Panc1 (cell line): ENCODE results near the gene INSIG2. TPM values are rescaled to one million over a fixed set of nuclear protein-coding genes. Genes with fewer than 3 reads are reported as not detected.

Experiments
- ATAC-seq: fragments of 200-7000 bp; cut with Tn5 transposase; 2 replicates; pipeline ENCODE4 v1.9.1; 2020; ENCODE audit warnings: mild to moderate bottlenecking, moderate library complexity
- BruUV-seq: library from RNA; stranded (reverse); fragments of 400-500 nt; replicated peaks from 2 replicates; lab custom pipeline; 2021; lab: Mats Ljungman, UMichigan
- CTCF ChIA-PET: fragments of 300-600 bp; sonication (Branson Sonifier 250); formaldehyde crosslinking; loops from one replicate; lab custom pipeline; 2022; ENCODE audit warnings: antibody characterized with exemption; lab: Charles Lee
- POLR2A ChIA-PET: fragments of 300-600 bp; sonication (Branson Sonifier 250); formaldehyde crosslinking; loops from one replicate; lab custom pipeline; 2022; ENCODE audit warnings: antibody characterized with exemption; lab: Charles Lee
- DNase-seq: peaks from one replicate; pipeline ENCODE4 v3.0.0-alpha.2; 2010; ENCODE audit warnings: low read depth, low spot score
- H3K27ac ChIP-seq: 2 replicates; pipeline ENCODE4 v1.5.1; 2011; ENCODE audit warnings: mild to moderate bottlenecking, low read length, inconsistent platforms
- H3K27me3 ChIP-seq: fragments of 200-500 bp; sonication (Bioruptor generic); 2 replicates; pipeline ENCODE4 v1.6.0; 2014; ENCODE audit warnings: low read length, inconsistent platforms; ENCODE audit not compliant: control insufficient read depth, insufficient read depth
- H3K36me3 ChIP-seq: fragments of 200-500 bp; sonication (Bioruptor generic); 2 replicates; pipeline ENCODE4 v1.5.1; 2014; ENCODE audit warnings: inconsistent platforms, mild to moderate bottlenecking, low read length, moderate library complexity; ENCODE audit not compliant: control insufficient read depth, insufficient read depth
- H3K4me1 ChIP-seq: 2 replicates; pipeline ENCODE4 v1.5.1; 2011; ENCODE audit warnings: inconsistent platforms, mild to moderate bottlenecking, low read length, moderate library complexity; ENCODE audit not compliant: control insufficient read depth, insufficient read depth
- H3K4me3 ChIP-seq, 2 experiments: 2 replicates each; pipeline ENCODE4 v1.5.1; 2011 to 2012; ENCODE audit warnings: low read depth in 2 of 2, low read length in 2 of 2, mild to moderate bottlenecking in 2 of 2, inconsistent platforms in 1 of 2, moderate library complexity in 1 of 2
- H3K9me3 ChIP-seq: fragments of 200-500 bp; sonication (Bioruptor generic); 2 replicates; pipeline ENCODE4 v1.5.1; 2014; ENCODE audit warnings: low read depth, mild to moderate bottlenecking, inconsistent platforms, low read length, moderate library complexity; ENCODE audit not compliant: control insufficient read depth, insufficient read depth
- CTCF ChIP-seq: fragments of 450-650 bp; IDR thresholded peaks from 2 replicates; pipeline ENCODE4 v1.5.1; 2017; ENCODE audit warnings: mild to moderate bottlenecking
- POLR2AphosphoS5 ChIP-seq: IDR thresholded peaks from 2 replicates; pipeline ENCODE4 v1.6.1; 2012; ENCODE audit warnings: mild to moderate bottlenecking, low read depth, low read length, moderate library complexity
- REST ChIP-seq, 2 experiments: IDR thresholded peaks; 2 replicates each; pipeline ENCODE4 v1.6.1; 2011 to 2012; ENCODE audit warnings: low read depth in 2 of 2, control low read depth in 1 of 2, low read length in 1 of 2, mild to moderate bottlenecking in 1 of 2, moderate library complexity in 1 of 2; ENCODE audit not compliant: insufficient read depth in 1 of 2
- SIN3A ChIP-seq: IDR thresholded peaks from 2 replicates; pipeline ENCODE4 v1.6.1; 2012; ENCODE audit warnings: low read depth, mild to moderate bottlenecking, low read length, moderate library complexity, borderline replicate concordance; ENCODE audit not compliant: insufficient read depth
- TCF7L2 ChIP-seq: IDR thresholded peaks from 2 replicates; pipeline ENCODE4 v1.6.1; 2011; ENCODE audit warnings: mild to moderate bottlenecking, low read depth, low read length, inconsistent platforms
- in situ Hi-C: cut with HindIII; loops from 2 replicates; pipeline ENCODE4 v1.10.0; 2016; ENCODE audit warnings: low sequenced_read_pairs, low pct_unique_long_range_greater_than_20kb
- intact Hi-C: fragments of 100-400 bp; cut with micrococcal nuclease; formaldehyde crosslinking; loops from one replicate; pipeline ENCODE4 v1.10.0; 2022; ENCODE audit not compliant: unreplicated experiment
- total RNA-seq: library from RNA; stranded (reverse); gene quantifications from one replicate; pipeline ENCODE4 v1.2.1, GENCODE V29; 2021; ENCODE audit not compliant: unreplicated experiment

INSIG2 gene
- total RNA-seq, 1 experiment from 2014 or later: 9.9 TPM

- ATAC-seq: peak; percentile 45
- TF ChIP-seq TCF7L2 (no peak), POLR2AphosphoS5 (no peak), REST (IDR thresholded peaks at IDR 0.05; ENCODE audit: insufficient read depth in 1 of 2, low read depth in 2 of 2, low read length in 1 of 2) (no peak), SIN3A (no peak), CTCF (no peak)
- CTCF ChIA-PET: no interaction called here
- H3K4me1 ChIP-seq: no peaks in the 10 kb centered on the region
- H3K9me3 ChIP-seq: no peaks in the 10 kb centered on the region
- H3K4me3 ChIP-seq: no peak overlapping the region
- no peak overlapping the region for H3K27ac ChIP-seq
- BruUV-seq: no TSS peak
- no peak for DNase-seq
- POLR2A ChIA-PET: no interaction called here
- in situ Hi-C loops (no loop called here), intact Hi-C loops (no loop called here)
- H3K27me3 ChIP-seq: 0 out of 2 replicates have a peak, but pooled peaks cover 2% of the 10 kb centered on the region
- H3K36me3 ChIP-seq: no peaks in the 10 kb centered on the region
These were observed 35.4 kb downstream of the INSIG2 start for GRCh38 chr2:118123561-118124232.

- no peak for ATAC-seq
- intact Hi-C loops (no loop called here), in situ Hi-C loops (no loop called here)
- no peak for DNase-seq
- TF ChIP-seq REST (IDR thresholded peaks at IDR 0.05; ENCODE audit: insufficient read depth in 1 of 2, low read depth in 2 of 2, low read length in 1 of 2) (no peak), TCF7L2 (no peak), CTCF (no peak), POLR2AphosphoS5 (no peak), SIN3A (no peak)
- ChIA-PET CTCF (no interaction called here), POLR2A (no interaction called here)
- H3K4me3 ChIP-seq: no peak overlapping the region
- no peaks in the 10 kb centered on the region for H3K36me3 ChIP-seq
- H3K9me3 ChIP-seq: no peaks in the 10 kb centered on the region
- 0 out of 2 replicates have a peak, but pooled peaks cover 2% of the 10 kb centered on the region for H3K27me3 ChIP-seq
- H3K27ac ChIP-seq: no peak overlapping the region
- no TSS peak for BruUV-seq
- H3K4me1 ChIP-seq: no peaks in the 10 kb centered on the region
These were observed 36.1 kb downstream of the INSIG2 start for GRCh38 chr2:118124288-118124891.
